Neural progenitor cell (in vitro differentiated cells): ENCODE measurements around the gene BMP7. TPM values are rescaled to one million over a fixed set of nuclear protein-coding genes. Genes with fewer than 3 reads are reported as not detected.
A peak's percentile ranks its signal among the peaks of the same experiment; 100 is the strongest.
"Not testable (repeated sequence)": the region's sequence is repeated elsewhere in the genome, so short reads cannot be mapped to it uniquely, and the experiment has no call there.

Experiments
- DNase-seq: peaks from one replicate; pipeline ENCODE4 v3.0.0-alpha.2; 2016; ENCODE audit warnings: low spot score
- H2AFZ ChIP-seq: fragments of 200-600 bp; sonication (generic); replicated peaks from 2 replicates; pipeline ENCODE4 v1.6.1; 2016; ENCODE audit warnings: antibody characterized with exemption
- H3F3A ChIP-seq: fragments of 200-600 bp; sonication (generic); 2 replicates; pipeline ENCODE4 v1.6.1; 2016; ENCODE audit warnings: antibody characterized with exemption, low read depth
- H3K27ac ChIP-seq: fragments of 200-600 bp; sonication (generic); 2 replicates; pipeline ENCODE4 v1.5.1; 2016; ENCODE audit warnings: mild to moderate bottlenecking
- H3K27me3 ChIP-seq: fragments of 200-600 bp; sonication (generic); 2 replicates; pipeline ENCODE4 v1.6.1; 2016; ENCODE audit warnings: mild to moderate bottlenecking, moderate library complexity
- H3K36me3 ChIP-seq: fragments of 200-600 bp; sonication (generic); 2 replicates; pipeline ENCODE4 v1.5.1; 2016
- H3K4me1 ChIP-seq: fragments of 200-600 bp; sonication (generic); 2 replicates; pipeline ENCODE4 v1.6.1; 2016; ENCODE audit warnings: mixed run types
- H3K4me2 ChIP-seq: fragments of 200-600 bp; sonication (generic); 2 replicates; pipeline ENCODE4 v1.6.1; 2016
- H3K4me3 ChIP-seq: fragments of 200-600 bp; sonication (generic); 2 replicates; pipeline ENCODE4 v1.5.1; 2016
- H3K79me2 ChIP-seq: fragments of 200-600 bp; sonication (generic); 2 replicates; pipeline ENCODE4 v1.6.1; 2016; ENCODE audit warnings: low read depth
- H3K9ac ChIP-seq: fragments of 200-600 bp; sonication (generic); 2 replicates; pipeline ENCODE4 v1.6.1; 2016
- H3K9me3 ChIP-seq: fragments of 200-600 bp; sonication (generic); 2 replicates; pipeline ENCODE4 v1.5.1; 2016; ENCODE audit warnings: low read depth
- H4K20me1 ChIP-seq: fragments of 200-600 bp; sonication (generic); 2 replicates; pipeline ENCODE4 v1.6.1; 2016; ENCODE audit warnings: low read depth
- H3K27ac Mint-ChIP-seq: 3 replicates; pipeline ENCODE4 v1.8.0; 2021; ENCODE audit warnings: mixed read lengths
- H3K27me3 Mint-ChIP-seq: 2 replicates; pipeline ENCODE4 v1.8.0; 2022; ENCODE audit warnings: low read depth, mild to moderate bottlenecking, inconsistent platforms, moderate library complexity, mixed read lengths; ENCODE audit not compliant: insufficient read depth
- H3K36me3 Mint-ChIP-seq: 3 replicates; pipeline ENCODE4 v1.8.0; 2021; ENCODE audit warnings: mixed read lengths
- H3K4me1 Mint-ChIP-seq: 3 replicates; pipeline ENCODE4 v1.8.0; 2021; ENCODE audit warnings: mixed read lengths
- H3K4me3 Mint-ChIP-seq: 3 replicates; pipeline ENCODE4 v1.8.0; 2021; ENCODE audit warnings: mild to moderate bottlenecking, moderate library complexity, mixed read lengths
- H3K9me3 Mint-ChIP-seq: 3 replicates; pipeline ENCODE4 v1.8.0; 2020; ENCODE audit warnings: mixed read lengths
- CTCF ChIP-seq: fragments of 200-600 bp; sonication (generic); IDR thresholded peaks from 2 replicates; pipeline ENCODE4 v1.5.1; 2017; ENCODE audit warnings: antibody characterized with exemption, mild to moderate bottlenecking
- EZH2 ChIP-seq: fragments of 200-600 bp; sonication (generic); IDR thresholded peaks from 2 replicates; pipeline ENCODE4 v1.6.1; 2017; ENCODE audit warnings: antibody characterized with exemption, mild to moderate bottlenecking, moderate library complexity
- EZH2phosphoT487 ChIP-seq: fragments of 200-600 bp; sonication (generic); IDR thresholded peaks from 2 replicates; pipeline ENCODE4 v1.6.1; 2017; ENCODE audit warnings: antibody characterized with exemption
- total RNA-seq: library from RNA; depleted of rRNA; stranded (reverse); fragments of >200 nt; gene quantifications from 2 replicates; pipeline ENCODE4 v1.2.3, GENCODE V29; 2015; ENCODE audit warnings: low replicate concordance

Gene BMP7
- total RNA-seq, 1 donor from 2014 or later, result 11.2 TPM

DNA sequence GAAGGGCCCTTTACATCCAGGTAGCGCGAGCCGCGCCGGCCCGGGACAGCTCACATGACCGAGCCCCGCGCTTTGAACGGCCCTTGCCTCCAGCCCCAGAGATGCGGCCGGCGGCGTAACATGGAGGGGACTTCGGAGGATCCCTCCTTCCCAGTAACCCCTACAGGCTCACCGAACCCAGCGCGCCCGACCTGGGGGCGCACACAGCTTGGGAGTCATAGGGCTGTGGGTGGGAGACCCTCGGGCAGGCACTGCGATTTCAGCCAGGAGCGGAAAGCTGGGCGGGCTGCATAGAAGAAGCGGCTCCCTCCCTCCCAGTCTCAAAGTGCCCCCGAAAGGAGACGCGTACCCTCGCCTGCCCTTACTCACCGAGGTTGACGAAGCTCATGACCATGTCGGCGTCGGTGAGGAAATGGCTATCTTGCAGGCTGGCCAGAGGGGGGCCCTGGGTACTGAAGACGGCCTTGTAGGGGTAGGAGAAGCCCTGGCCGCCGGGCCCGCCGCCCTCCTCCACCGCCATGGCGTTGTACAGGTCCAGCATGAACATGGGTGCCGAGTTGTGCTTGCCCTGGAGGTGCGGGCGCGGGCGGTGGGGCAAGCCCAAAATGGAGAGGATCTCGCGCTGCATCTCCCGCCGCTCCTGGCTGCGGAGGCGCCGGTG is 975 bp downstream of the BMP7 start:
- Mint-ChIP-seq H3K9me3 (no peaks in the 10 kb centered on the region), H3K36me3 (no peaks in the 10 kb centered on the region), H3K4me3 (peak overlapping the region; percentile 97), H3K27me3 (peaks cover 25% of the 10 kb centered on the region), H3K27ac (peak overlapping the region; percentile 50), H3K4me1 (peaks cover 73% of the 10 kb centered on the region)
- TF ChIP-seq CTCF (no peak), EZH2 (peak; percentile 49), EZH2phosphoT487 (peak; percentile 44)
- Histone ChIP-seq H3K9ac (no peak overlapping the region), H3K4me3 (peak overlapping the region; percentile 81), H3K27me3 (peaks cover 53% of the 10 kb centered on the region), H3F3A (peaks cover 56% of the 10 kb centered on the region), H3K9me3 (no peaks in the 10 kb centered on the region), H2AFZ (peak overlapping the region; percentile 91), H3K36me3 (no peaks in the 10 kb centered on the region), H3K4me1 (peaks cover 63% of the 10 kb centered on the region), H4K20me1 (peaks cover 43% of the 10 kb centered on the region), H3K27ac (no peak overlapping the region), H3K79me2 (peaks cover 32% of the 10 kb centered on the region), H3K4me2 (peak overlapping the region; percentile 97)
- peak; percentile 70 for DNase-seq

DNA sequence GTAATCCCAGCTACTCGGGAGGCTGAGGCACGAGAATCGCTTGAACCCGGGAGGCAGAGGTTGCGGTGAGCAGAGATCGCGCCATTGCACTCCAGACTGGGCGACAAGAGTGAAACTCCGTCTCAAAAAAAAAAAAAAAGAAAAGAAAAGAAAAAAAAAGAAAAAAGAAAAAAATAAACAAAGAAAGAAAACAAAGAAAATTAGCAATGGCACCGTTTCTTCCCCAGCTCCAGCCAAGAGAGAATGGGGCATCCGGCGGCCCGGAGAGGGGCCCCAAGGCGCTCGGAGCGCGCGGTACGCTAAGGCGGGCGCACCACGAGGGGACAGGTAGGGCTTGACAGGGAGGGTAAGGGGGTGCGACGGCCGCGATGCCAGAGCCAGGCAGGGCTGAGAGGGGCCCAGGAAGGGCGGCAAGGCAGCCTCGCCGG is 1.5 kb downstream of the BMP7 start:
- H2AFZ ChIP-seq, H3K9ac ChIP-seq, H3K9me3 ChIP-seq, H3K27ac Mint-ChIP-seq, H3K36me3 ChIP-seq, H3K36me3 Mint-ChIP-seq, DNase-seq, H3K27ac ChIP-seq, H3K9me3 Mint-ChIP-seq: not testable (repeated sequence)
- Mint-ChIP-seq H3K4me3 (peak overlapping the region; percentile 97), H3K4me1 (peaks cover 73% of the 10 kb centered on the region), H3K27me3 (peaks cover 23% of the 10 kb centered on the region)
- Histone ChIP-seq H3K79me2 (peaks cover 38% of the 10 kb centered on the region), H3F3A (peaks cover 56% of the 10 kb centered on the region), H3K4me1 (peaks cover 65% of the 10 kb centered on the region), H3K27me3 (peaks cover 52% of the 10 kb centered on the region), H3K4me3 (peak overlapping the region; percentile 81), H4K20me1 (peaks cover 48% of the 10 kb centered on the region), H3K4me2 (peak overlapping the region; percentile 97)
- TF ChIP-seq EZH2, result peak; percentile 44

GRCh38 chr20:57263801-57264792 is 2.3 kb downstream of the BMP7 start:
- peaks cover 56% of the 10 kb centered on the region for H3F3A ChIP-seq
- Mint-ChIP-seq H3K4me1 (peaks cover 73% of the 10 kb centered on the region), H3K27me3 (peaks cover 16% of the 10 kb centered on the region), H3K4me3 (peak overlapping the region; percentile 97), H3K9me3 (no peaks in the 10 kb centered on the region), H3K27ac (peak overlapping the region; percentile 55), H3K36me3 (no peaks in the 10 kb centered on the region)
- H3K9me3 ChIP-seq, result no peaks in the 10 kb centered on the region
- H3K4me1 ChIP-seq, result peaks cover 70% of the 10 kb centered on the region
- peak overlapping the region; percentile 97 for H3K4me2 ChIP-seq
- peak; percentile 57 for DNase-seq
- H3K79me2 ChIP-seq, result peaks cover 46% of the 10 kb centered on the region
- H3K36me3 ChIP-seq, result no peaks in the 10 kb centered on the region
- peak overlapping the region; percentile 81 for H3K4me3 ChIP-seq
- no peak overlapping the region for H2AFZ ChIP-seq
- H3K27ac ChIP-seq, result no peak overlapping the region
- no peak overlapping the region for H3K9ac ChIP-seq
- peaks cover 57% of the 10 kb centered on the region for H4K20me1 ChIP-seq
- no peak for TF ChIP-seq CTCF
- no peak for TF ChIP-seq EZH2
- TF ChIP-seq EZH2phosphoT487, result no peak
- peaks cover 44% of the 10 kb centered on the region for H3K27me3 ChIP-seq
